ENCODE data around the gene MCUR1.

GRCh38 chr6:13794184-13794583, 20.2 kb downstream of the MCUR1 start:
- TF ChIP-seq E2F6 (IDR thresholded peaks at IDR 0.05; ENCODE audit: borderline replicate concordance, low read depth) (no peak), CTCF (IDR thresholded peaks at IDR 0.05) (no peak), EHF (CRISPR knock-in tag; IDR thresholded peaks at IDR 0.05) (no peak), CEBPB (IDR thresholded peaks at IDR 0.05) (no peak)

Measured in A549 (cell line).